ENCODE results near the gene CTNNA3.

Gene CTNNA3

DNA sequence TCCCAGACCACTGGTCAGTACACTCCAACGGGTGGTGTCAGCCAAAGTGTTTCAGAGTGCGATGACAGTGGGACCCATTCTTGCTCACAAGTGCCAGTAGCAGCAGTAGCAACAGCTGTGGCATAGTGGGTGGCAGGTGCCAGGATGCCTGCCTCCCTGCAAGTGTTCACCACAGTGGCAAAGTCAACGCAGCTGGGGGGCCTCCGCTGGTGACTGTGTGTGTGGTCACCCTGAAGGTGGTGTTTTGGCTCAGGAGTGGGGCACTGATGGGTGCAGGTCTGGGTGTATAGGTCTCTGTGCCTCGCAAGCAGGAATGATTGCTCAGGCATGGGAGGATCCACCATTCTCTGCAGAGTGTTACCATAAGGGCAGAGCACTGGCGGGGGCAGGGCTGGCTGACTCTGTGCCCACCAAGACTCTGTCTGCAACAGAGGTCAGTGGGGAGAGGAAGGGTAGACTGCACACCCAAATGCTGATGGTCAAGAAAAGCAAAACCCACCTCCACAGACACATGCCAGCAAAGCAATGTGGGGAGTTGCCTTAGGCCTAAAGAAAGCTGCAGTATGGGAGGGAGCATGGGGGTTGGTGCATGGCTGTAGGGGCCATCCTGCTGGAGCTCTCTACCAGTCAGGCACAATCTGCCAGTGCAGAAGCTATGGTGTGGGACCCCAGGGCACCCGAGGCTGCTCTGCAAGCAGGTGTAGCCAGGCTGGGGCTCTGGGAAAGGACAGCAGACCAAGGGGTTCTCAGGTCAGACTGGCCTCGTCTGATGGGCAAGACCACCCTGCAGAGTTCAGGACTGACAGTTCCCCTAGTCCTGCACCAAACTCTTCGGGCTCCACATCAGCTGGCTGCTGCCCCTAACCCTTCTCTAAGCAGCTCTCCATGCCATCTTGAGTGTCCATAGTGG is 368.1 kb downstream of the CTNNA3 start:
- DNase-seq (ENCODE audit: low read depth in 2 of 2): no peak

DNA sequence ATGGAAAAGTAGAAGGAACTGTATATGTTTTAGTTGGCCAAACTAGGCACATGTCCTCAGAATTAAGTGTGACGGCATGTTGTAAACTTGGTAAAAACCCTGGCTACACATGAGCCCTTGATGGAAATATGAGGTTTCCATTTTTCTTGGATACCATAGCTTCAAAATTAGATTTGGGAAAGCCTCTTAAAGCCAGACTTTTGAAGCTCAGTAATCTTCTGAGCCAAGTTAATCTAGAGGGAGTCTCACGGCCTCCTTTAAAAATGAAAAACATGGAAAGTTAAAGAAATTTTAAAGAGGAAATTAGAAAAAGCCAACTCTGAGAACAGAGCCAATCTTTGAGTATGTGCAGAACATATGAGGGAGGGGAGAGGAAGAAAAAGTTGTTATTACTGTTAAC is 376.0 kb downstream of the CTNNA3 start:
- no peak for DNase-seq (ENCODE audit: low read depth in 2 of 2)

DNA sequence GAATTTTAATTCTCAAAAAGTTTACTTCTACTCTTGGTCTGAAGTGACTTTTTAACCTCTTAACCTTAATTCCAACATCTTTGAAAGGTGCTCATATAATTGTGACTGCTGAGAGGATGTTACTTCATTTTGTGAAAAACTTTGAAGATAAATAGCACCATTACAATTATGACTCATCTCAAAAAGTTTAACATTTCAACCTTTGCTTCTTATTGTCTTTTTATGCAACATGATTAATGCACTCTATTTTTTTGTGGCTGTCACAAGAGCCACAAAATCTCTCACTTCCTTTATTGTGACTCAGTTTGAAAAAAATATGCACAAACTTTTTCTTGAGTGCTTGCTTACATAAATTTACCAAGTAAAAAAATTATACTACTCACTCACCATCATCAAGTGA is 387.1 kb downstream of the CTNNA3 start:
- no peak for DNase-seq (ENCODE audit: low read depth in 2 of 2)

DNA sequence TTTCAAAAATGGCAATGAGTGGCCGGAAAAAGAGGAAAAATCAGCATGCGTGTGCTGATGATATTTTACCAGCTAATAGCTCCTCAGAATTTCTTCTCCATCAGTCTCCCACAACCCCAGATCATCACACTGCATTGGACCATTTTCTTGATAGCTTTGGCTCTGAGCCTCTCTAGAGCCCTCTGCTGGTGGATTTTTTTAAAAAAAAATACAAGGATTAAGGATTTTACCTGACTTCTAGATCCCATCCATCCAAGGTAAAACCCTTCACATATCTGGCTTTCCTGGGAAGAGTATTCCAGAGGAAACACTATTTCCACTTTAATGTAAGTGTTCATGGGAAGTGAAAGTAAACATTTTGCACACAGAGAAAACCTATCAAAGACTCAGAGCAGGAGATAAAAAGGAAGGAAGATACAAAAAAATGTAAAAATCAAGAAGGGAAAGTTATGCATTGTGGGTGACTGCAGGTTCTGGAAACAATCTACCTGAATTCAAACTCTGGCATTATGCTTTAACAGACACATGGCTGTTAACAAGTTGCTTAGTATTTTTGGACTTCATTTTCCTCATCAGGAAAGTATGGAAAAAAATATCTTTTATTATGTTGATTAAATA is 389.3 kb downstream of the CTNNA3 start:
- DNase-seq (ENCODE audit: low read depth in 2 of 2): no peak

DNA sequence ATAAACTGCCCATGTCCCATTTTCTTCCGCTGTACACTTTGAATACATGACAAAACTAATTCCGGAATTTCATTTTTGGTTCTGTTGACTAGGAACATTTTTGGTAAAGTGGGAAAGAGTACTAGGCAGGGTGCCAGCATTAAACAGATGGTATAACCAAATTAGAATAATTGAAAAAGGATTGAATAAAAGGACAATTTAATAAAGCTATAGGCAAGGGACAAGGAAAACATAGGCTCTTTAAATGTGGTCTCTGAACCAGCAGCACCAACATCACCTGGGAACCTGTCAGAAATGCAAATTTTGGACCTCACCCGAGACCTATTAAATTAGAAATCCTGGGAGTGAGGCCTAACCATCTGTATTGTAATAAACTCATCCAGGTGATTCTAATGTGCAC is 393.3 kb downstream of the CTNNA3 start:
- DNase-seq (ENCODE audit: low read depth in 2 of 2): no peak

DNA sequence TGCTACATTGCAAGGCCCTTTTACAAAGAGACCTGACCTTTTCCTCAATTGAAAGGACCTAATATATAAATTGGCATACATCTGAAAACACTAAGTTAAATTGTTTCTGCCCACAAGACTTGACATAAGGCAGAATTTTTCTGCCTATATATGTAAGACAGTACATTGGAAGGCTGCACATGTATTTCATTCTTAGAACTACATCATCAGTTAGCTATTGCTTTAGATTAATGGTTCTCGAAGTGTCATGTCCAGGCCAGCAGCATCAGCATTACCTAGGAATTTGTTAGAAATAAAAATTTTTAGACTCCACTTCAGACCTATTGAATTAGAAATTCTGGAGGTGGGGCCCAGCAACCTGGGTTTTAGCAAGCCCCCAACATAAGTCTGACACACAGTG is 396.2 kb downstream of the CTNNA3 start:
- DNase-seq (ENCODE audit: low read depth in 2 of 2): no peak

DNA sequence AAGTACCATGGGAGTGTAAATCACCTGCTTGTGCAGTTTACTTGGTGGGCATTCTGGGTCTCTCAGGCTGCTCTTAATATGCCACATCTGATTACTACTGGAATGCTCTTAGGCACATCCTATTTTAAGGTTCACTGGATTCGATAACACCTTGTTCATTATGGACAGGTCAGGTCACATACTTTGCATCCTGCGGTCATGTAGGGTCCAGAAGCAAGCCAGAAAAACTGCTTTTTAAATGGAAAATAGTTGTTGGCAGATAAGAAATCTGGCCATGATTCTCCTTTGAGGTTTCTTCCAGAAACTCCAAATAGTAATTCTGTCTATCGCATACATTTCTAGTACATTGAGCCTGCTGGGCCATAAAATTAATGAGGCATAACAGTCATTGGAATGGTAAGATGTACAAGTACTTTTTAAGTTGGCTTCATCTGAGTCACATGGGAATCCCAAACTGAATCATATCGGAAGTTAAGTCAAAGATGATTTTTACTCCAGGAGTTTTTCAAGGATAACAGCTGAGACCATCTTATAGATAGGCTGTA is 398.3 kb downstream of the CTNNA3 start:
- no peak for DNase-seq (ENCODE audit: low read depth in 2 of 2)

DNA sequence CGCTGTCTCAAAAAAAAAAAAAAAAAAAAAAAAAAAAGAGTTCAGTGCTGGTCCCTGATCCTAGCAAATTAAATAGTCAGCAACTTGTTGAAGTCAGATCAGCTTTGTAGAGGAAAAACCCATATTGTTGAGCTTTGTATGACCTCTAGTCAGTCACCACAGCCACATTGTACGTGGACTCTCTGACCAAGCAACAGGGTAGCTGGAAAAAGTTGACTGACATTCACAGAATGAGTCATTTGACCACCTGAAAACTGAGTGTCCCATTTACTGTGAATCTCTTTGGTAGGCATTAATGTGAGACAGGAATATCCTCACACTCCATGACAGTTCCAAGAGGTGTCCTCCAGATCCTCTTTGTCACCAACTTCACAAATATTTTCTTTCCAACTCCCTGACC is 399.1 kb downstream of the CTNNA3 start:
- no peak for DNase-seq (ENCODE audit: low read depth in 2 of 2)

DNA sequence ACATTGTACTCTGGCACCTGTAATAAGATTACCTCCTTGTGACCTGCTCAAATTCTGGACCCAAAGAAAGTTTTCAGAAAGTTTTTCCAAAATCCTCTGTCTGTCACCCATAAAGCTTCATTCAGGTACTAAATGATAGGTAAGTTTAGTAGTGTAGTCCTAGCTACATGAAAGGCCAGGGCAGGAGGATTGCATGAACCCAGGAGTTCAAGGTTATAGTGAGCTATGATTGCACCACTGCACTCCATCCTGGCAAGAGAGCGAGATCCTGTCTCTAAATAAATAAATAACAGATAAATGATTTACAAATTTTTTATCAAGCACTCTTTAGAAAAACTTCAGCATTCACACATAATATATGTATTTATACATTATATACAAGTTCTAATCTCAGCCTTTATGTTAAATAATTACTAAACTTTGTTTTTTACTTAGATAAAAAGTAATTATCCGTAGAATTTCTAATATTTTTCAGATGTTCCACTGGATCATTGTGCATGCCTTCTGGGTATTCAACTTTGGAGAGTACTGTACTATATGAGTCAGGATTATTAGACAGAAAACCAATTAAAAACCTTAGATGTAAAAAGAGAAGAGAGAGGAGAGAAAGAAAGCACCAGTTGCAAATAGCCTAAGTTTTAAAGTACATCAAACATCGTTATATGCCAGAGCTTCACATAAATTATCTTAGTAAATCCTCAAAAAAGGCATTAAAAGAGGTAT is 407.1 kb downstream of the CTNNA3 start:
- no peak for DNase-seq (ENCODE audit: low read depth in 2 of 2)

DNA sequence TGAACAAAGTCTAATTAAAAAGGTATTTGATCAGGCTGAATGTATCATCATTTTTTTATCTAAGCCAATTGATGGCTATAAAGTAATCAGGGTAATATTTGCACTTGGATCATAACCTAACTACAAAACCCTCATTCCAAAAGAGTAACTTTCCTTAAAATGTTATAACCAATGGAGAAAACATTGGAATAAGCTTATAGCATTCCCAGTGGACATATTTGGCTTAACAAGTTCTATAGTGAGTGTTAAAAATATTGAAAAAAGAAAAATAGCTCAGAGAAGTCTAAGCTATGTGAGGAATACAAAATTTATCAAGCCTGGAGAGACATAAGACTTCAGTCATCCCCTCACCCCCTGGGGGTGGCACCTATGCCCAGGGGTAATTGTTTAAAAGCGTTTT is 411.4 kb downstream of the CTNNA3 start:
- DNase-seq (ENCODE audit: low read depth in 2 of 2): no peak

DNA sequence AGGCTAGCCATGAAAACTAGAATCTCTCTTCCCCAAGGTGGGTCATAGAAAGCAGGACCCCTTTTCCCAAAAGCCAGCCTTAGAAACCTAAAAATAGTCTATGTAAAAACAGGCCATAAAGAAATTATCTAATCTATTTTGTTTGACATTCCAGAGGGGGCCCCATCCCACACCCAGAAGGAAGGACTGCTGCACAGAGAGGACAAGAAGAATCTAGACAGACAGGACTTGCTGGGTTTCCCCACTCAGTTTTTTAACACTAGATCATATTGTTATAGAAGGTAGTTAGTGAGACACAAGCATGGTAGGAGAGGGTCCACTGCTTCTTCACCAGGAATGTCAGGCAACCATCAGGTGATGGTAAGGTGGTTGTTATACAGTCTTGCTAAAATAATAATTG is 413.1 kb downstream of the CTNNA3 start:
- no peak for DNase-seq (ENCODE audit: low read depth in 2 of 2)

DNA sequence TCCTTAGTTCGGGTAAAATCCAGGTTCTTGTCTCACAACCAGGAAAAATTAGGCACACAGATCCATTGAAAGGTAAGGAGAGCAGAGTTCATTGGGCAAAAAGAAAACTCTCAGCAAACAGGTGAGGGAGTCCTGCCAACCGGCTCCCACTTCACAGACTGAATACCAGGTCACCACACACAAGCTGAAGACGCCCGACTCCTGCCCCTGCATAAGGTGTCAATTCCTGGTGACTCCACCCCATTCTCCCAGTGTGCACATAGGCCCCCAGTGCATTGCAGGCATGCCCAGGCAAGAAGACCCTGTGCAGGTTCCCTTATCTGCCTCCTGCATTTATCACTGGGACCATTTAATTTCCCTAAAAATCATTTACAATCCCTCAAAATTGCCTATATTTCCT is 415.6 kb downstream of the CTNNA3 start:
- DNase-seq (ENCODE audit: low read depth in 2 of 2): no peak

DNA sequence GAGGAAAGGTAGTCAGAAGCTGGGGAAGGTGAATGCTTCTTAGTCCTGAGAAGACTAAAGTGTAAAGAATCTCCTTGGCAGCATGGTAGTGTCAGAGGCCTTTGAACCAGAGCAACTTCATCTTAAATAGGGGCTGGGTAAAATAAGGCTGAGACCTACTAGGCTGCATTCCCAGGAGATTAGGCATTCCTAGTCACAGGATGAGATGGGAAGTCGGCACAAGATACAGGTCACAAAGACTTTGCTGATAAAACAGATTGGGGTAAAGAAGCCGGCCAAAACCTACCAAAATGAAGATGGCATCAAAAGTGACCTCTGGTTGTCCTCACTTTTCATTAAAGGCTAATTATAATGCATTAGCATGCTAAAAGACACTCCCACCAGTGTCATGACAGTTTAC is 418.6 kb downstream of the CTNNA3 start:
- no peak for DNase-seq (ENCODE audit: low read depth in 2 of 2)

DNA sequence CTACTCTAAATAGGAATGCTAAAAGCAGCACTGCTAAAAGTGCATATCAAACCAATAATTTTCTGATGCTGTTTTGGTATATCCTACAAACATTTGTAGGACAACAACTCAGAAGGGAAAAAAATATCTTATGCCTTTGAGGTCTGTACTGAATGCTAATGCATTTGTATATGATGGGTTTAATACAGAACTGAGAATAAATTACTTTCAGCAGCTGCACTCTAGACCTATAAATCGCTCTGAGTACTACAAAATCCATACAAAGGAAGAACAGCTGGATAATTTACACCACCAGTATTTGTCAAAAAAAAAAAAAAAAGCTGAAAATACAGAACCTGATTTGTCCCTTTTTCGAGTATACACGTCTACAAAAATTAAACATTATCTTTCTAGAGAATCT is 426.2 kb downstream of the CTNNA3 start:
- no peak for DNase-seq (ENCODE audit: low read depth in 2 of 2)

DNA sequence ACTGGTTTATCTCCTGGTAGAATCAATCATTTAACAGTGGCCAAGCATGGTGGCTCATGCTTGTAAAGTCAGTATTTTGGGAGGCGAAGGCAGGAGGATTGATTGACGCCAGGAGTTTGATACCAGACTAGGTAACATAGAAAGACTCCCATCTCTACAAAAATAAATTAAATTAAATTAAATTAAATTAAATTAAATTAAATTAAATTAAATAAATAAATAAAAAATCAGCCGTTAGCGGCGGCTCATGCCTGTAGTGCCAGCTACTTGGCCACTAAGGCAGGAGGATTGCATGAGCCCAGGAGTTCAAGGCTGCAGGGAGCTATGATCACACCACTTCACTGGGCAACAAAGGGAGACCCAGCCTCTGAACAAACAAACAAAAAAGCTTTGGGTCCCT is 427.8 kb downstream of the CTNNA3 start:
- DNase-seq (ENCODE audit: low read depth in 2 of 2): no peak

DNA sequence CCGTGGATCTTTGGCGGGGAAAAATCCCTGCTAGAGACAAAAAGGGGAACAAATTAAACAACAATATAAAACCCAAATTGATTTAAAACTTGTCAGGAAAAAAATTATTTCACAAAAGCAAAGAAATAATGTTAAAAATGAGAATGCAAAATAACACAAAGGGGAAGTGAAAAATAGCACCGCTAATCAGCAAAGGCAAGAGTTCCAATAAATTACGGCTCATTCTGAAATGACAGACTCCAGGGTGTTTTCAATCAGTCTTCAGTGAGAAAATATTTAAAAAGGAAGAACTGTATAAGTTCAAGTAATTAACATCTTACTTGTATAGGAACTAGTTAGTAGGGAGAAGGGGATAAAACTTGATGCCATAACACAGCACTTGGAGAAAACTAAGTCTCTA is 433.3 kb downstream of the CTNNA3 start:
- DNase-seq (ENCODE audit: low read depth in 2 of 2): no peak

DNA sequence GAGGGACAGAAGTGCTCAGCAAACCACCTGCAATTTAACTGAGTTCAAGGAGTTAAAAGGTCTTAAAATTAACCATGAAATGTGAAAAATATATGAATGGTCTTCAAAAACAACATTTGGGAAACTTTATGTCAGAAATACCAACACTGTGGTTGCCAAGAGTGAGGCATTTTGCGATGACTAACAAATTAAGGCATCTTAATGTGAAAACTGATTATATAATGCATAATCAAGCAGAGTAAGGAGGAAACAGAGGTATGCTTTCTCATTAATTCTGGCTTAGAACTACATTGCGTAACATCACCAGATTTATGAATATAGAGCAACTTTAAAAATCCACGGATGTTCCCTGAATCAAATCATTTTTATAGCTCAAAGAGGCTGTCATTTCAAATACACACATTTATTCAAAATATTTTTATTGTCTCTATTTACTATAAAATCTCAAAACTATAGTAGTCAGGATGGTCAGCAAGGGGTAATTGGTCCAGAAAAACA is 434.6 kb downstream of the CTNNA3 start:
- DNase-seq (ENCODE audit: low read depth in 2 of 2): no peak

DNA sequence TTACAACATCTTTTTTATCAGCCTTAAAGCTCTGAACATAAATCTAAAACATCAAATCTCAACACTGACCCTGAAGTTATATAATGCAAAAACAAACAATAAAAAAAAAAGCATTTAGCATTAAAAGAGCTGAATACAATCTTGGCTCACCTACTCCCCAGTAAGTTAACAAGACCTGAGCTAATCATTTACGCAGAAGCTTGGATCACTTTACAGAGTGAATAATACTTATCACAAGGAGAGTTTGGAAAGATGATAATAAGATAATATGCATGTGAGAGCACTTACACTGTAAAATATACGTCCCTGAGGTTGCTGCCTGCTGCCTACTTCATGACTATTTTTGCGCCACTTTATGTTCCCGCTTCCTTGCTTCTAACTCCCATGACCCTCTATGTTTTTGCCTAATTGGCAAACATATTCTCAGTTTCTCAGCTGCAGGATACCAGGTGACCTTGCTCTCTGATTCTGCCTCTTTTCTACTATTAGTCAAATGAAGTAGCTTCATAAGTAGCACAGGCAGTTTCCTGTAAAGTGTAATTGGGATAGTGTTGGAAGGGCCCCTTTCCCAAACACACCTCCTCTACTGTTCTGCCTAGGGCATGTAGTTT is 436.6 kb downstream of the CTNNA3 start:
- no peak for DNase-seq (ENCODE audit: low read depth in 2 of 2)

DNA sequence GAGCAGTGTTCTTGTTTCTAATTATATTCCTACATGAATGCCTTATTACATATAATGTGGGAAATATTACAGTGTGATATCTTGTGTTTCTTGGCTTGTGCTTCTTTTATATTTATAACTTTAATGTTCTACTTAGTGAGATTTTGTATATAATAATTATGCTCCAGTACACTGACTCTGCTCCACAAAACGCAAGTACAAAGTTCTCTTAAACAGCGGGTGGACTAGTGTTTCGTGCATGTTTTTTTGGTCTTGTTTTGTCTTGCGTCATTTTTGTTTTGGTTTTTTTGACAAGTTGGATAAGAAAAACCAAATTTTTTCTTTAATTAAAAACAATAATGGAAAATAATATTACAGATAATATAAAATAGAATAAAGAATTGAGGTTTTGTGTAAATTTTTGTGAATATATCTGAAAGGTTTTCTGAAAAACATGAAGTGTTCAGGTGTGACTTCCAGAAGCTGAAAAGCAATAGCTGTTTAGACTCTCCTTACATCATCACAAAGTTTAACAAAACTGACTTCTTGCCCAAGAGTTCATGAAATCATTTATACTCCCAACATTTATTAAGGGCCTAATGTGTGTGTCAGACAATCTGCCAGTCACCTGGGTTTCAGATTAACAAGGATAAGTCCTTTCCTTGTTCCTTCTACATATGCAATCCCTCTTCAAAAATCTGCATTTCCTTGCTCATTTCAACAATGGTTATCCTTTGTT is 438.4 kb downstream of the CTNNA3 start:
- DNase-seq (ENCODE audit: low read depth in 2 of 2): no peak

DNA sequence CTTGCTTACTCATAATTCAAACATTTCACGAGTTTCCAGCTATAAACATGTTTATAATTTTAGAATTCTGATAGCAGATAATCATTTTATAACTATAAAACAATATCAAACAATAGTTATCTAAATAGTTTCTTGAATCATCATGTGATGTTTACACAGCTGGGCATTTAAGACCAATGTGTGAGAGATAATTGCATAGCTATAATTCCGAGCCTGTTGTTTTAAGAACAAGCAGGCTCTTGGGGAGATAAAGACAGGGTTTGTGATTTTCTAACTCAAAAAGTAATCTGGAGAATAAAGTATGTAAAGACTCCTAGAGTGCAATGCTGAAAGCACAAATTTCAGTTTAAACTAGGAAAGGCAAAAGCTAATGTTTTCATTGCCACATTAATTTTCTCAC is 439.0 kb downstream of the CTNNA3 start:
- no peak for DNase-seq (ENCODE audit: low read depth in 2 of 2)

DNA sequence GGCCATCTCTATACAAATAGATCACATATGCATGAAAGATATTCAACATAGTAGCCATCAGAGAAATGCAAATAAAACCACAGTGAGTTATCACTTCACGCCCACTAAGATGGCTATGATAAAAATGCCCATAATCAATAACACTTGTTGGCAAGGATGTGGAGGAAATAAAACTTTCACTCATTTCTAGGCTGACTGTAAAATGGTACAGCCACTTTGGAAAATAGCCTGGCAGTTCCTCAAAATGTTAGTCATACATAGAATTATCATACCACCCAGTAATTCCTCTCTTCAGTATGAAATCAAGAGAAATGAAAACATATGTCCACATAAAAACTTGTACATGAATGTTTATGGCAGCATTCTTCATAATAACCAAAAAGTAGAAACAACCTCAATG is 445.3 kb downstream of the CTNNA3 start:
- no peak for DNase-seq (ENCODE audit: low read depth in 2 of 2)

Measured in stimulated activated CD8-positive, alpha-beta memory T cell treated with anti-CD3 and anti-CD28 coated beads, Interleukin-7, amount 100 ng/mL, for 4 hours (primary cell).